Nephron progenitor cell (in vitro differentiated cells): ENCODE measurements around the gene GPR171.
"Not testable (repeated sequence)": the region's sequence is repeated elsewhere in the genome, so short reads cannot be mapped to it uniquely, and the experiment has no call there.

Experiments
- DNase-seq: peaks from one replicate; pipeline ENCODE4 v3.0.0; 2021
- H3K27ac Mint-ChIP-seq: 2 replicates; pipeline ENCODE4 v1.8.0; 2021; ENCODE audit warnings: mild to moderate bottlenecking, moderate library complexity, mixed read lengths
- H3K27me3 Mint-ChIP-seq: 2 replicates; pipeline ENCODE4 v1.8.0; 2021; ENCODE audit warnings: mild to moderate bottlenecking, low read depth, mixed read lengths; ENCODE audit not compliant: poor library complexity
- H3K36me3 Mint-ChIP-seq: 2 replicates; pipeline ENCODE4 v1.8.0; 2021; ENCODE audit warnings: low read depth, mixed read lengths
- H3K4me1 Mint-ChIP-seq: 2 replicates; pipeline ENCODE4 v1.8.0; 2021; ENCODE audit warnings: mixed read lengths
- H3K4me3 Mint-ChIP-seq: 2 replicates; pipeline ENCODE4 v1.8.0; 2021; ENCODE audit warnings: mild to moderate bottlenecking, moderate library complexity, mixed read lengths
- H3K9me3 Mint-ChIP-seq: 2 replicates; pipeline ENCODE4 v1.8.0; 2021; ENCODE audit warnings: mild to moderate bottlenecking, moderate library complexity, mixed read lengths
- TF ChIP-seq, protein P1 (sequence below): fragments of 200-600 bp; sonication (generic); IDR thresholded peaks from 2 replicates; pipeline ENCODE4 v1.5.0; 2021; ENCODE audit warnings: antibody characterized with exemption

Gene GPR171

DNA sequence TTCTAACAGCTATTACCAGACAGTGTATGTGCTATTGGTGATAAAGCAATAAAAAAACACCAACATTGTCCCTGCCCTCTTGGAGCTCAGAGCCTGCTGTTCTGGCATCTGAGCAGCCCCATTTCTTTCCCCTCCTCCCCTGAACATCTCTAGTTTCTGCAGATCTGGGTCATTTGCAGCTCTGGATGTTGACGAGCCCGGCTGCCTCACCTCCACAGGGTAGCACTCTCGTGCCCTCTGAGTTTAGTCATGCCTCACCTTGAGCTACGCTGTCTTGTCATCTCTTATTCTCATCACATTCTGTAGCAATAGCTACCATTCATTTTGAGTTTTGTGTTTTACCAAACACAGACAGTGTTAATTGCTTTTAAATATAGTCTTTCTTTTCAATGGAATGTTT lies 30.0 kb upstream of the GPR171 start:
- no peak overlapping the region for H3K4me3 Mint-ChIP-seq
- H3K4me1 Mint-ChIP-seq = peaks cover 14% of the 10 kb centered on the region
- H3K27me3 Mint-ChIP-seq = no peaks in the 10 kb centered on the region
- DNase-seq = no peak
- no peak overlapping the region for H3K27ac Mint-ChIP-seq
- TF ChIP-seq, protein P1, sequence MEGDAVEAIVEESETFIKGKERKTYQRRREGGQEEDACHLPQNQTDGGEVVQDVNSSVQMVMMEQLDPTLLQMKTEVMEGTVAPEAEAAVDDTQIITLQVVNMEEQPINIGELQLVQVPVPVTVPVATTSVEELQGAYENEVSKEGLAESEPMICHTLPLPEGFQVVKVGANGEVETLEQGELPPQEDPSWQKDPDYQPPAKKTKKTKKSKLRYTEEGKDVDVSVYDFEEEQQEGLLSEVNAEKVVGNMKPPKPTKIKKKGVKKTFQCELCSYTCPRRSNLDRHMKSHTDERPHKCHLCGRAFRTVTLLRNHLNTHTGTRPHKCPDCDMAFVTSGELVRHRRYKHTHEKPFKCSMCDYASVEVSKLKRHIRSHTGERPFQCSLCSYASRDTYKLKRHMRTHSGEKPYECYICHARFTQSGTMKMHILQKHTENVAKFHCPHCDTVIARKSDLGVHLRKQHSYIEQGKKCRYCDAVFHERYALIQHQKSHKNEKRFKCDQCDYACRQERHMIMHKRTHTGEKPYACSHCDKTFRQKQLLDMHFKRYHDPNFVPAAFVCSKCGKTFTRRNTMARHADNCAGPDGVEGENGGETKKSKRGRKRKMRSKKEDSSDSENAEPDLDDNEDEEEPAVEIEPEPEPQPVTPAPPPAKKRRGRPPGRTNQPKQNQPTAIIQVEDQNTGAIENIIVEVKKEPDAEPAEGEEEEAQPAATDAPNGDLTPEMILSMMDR = no peak
- peaks cover 38% of the 10 kb centered on the region for H3K36me3 Mint-ChIP-seq
- H3K9me3 Mint-ChIP-seq = no peaks in the 10 kb centered on the region

DNA sequence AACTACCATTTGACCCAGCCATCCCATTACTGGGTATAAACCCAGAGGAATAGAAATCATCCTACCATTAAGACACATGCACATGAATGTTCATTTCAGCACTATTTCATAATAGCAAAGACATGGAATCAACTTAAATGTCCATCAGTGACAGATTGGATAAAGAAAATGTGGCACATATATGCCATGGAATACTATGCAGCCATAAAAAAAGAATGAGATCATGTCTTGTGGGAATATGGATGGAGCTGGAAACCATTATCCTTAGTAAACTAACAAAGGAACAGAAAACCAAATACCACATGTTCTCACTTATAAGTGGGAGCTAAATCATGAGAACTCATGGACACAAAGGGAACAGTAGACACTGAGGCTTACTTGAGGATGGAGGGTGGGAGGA lies 29.4 kb upstream of the GPR171 start:
- not testable (repeated sequence) for H3K9me3 Mint-ChIP-seq, H3K27me3 Mint-ChIP-seq

DNA sequence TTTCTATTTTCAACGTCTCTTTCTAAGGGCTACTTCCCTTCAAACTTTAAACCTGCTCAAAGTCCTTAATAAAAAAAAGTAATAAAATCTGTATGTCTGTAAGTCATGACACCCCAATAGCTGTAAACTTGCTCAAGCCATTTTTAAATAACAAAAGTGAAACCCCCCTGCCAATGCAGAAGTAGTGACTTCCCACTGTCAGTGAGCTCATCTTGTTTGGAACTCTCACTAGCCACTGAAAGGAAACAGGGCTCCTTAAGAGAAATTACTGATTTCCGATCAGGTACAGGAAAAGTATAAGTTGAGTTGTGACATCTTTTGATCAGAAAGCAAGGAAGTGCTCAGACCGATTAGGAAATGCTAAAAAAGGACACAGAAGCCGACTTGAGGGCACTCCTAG lies 27.6 kb upstream of the GPR171 start:
- Mint-ChIP-seq H3K9me3 (no peaks in the 10 kb centered on the region), H3K27ac (no peak overlapping the region), H3K4me1 (peaks cover 35% of the 10 kb centered on the region), H3K36me3 (peaks cover 33% of the 10 kb centered on the region), H3K4me3 (no peak overlapping the region), H3K27me3 (no peaks in the 10 kb centered on the region)
- no peak for DNase-seq
- TF ChIP-seq, protein P1 = no peak

More for the DNA sequence above, 29.4 kb upstream of the GPR171 start:
- not testable (repeated sequence) for H3K27ac Mint-ChIP-seq, DNase-seq, H3K4me3 Mint-ChIP-seq
- peaks cover 19% of the 10 kb centered on the region for H3K4me1 Mint-ChIP-seq
- peaks cover 38% of the 10 kb centered on the region for H3K36me3 Mint-ChIP-seq

DNA sequence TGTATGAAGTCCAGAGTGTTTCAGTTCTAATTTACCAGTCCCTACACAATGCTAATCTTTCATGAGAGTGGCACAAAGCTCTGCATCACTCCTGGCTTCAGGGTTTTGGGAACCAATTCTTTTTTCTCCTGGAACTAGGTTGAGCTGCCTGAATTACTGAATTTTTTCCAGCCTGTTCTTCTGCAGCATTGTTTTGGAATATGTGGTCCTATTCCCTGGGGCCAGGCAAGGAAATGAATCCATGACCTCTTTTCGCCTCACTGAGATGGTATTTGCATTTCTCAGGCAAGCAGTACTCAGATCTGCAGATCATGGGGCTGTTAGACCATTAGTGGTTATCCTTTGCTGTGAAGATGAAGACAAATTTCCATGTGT lies 25.6 kb upstream of the GPR171 start:
- peaks cover 31% of the 10 kb centered on the region for H3K36me3 Mint-ChIP-seq
- no peaks in the 10 kb centered on the region for H3K9me3 Mint-ChIP-seq
- no peak overlapping the region for H3K4me3 Mint-ChIP-seq
- peaks cover 49% of the 10 kb centered on the region for H3K4me1 Mint-ChIP-seq
- DNase-seq = no peak
- TF ChIP-seq, protein P1 = no peak
- no peak overlapping the region for H3K27ac Mint-ChIP-seq
- H3K27me3 Mint-ChIP-seq = no peaks in the 10 kb centered on the region

DNA sequence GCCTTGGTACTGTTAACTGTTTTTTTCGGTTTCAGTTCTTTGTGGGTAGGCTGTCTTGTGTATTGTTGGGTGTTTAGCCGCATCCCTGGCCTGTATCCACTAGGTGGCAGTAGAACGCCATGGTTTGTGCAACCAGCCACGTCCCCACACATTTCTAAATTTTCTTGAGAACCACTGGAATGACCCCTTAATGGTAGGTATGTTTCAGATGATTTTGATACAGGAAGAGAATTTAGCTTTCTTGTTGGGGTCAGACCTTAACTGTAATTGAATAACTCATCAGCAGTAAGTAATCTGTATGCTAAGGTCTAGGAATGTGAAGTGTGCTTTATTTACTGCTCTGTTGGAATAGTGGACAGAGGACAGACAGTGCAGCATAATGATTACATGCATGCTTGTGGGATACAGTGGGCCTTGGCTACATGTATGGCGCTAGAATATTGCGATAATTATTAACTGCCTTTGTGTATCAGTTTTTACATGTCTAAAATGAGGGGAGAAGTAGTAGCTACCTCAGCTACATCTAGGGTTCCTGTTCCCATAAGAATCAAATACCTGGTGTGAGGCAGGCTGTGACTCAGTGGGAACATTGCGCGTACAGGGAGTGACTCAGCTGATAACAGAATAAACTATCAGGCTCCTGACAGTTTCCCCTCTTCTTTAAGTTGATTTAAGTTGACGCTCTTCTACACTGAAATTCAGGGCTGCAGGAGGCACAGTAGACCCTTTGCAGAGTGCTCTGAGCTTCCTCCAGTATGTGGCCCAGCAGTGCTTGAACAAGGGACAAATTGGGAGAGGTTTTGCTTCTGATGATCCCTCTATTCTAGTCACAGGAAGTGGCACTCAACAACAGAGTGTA lies 25.0 kb upstream of the GPR171 start:
- H3K36me3 Mint-ChIP-seq = peaks cover 27% of the 10 kb centered on the region
- peaks cover 49% of the 10 kb centered on the region for H3K4me1 Mint-ChIP-seq
- H3K9me3 Mint-ChIP-seq = no peaks in the 10 kb centered on the region
- no peak overlapping the region for H3K4me3 Mint-ChIP-seq
- no peaks in the 10 kb centered on the region for H3K27me3 Mint-ChIP-seq
- TF ChIP-seq, protein P1 = peak; percentile 90
- H3K27ac Mint-ChIP-seq = no peak overlapping the region
- peak; percentile 79 for DNase-seq

DNA sequence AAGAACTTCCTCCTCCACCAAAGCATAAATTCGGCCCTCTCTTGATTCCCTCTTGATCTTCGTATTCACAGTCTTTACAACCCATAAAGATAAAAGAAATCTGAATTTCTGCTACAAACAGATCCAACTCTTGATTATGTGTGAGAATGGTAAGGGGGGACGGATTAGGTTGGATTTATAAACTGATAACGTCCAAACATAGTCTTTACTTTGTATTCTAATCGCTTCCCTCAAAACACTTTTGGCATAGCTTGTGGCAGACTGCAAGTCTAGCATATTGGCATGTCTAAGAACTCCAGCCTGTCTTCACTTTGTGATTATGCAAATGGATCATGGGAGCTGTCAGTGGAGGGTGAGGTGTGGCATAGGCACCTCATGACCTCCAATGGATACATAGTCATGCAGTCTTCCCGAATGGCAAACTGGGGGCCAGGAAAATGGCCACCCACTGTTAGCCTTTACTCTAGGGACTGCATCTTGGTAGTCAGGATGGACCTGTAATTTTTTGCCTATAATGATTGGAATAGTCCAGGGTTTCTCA lies 24.3 kb upstream of the GPR171 start:
- Mint-ChIP-seq H3K4me3 (no peak overlapping the region), H3K27me3 (no peaks in the 10 kb centered on the region), H3K4me1 (peaks cover 49% of the 10 kb centered on the region), H3K27ac (no peak overlapping the region), H3K36me3 (peaks cover 30% of the 10 kb centered on the region), H3K9me3 (peaks cover 6% of the 10 kb centered on the region)
- TF ChIP-seq, protein P1 = no peak
- no peak for DNase-seq
